ENCODE data around the gene KRTAP10-1. TPM values are rescaled to one million over a fixed set of nuclear protein-coding genes. Genes with fewer than 3 reads are reported as not detected.

Gene KRTAP10-1
- total and polyA plus RNA-seq, 2 of the 8 experiments (the other 6 are each of a cell fraction or from before 2014, with no cell fraction given), result 0.08 TPM; not detected in 1

DNA sequence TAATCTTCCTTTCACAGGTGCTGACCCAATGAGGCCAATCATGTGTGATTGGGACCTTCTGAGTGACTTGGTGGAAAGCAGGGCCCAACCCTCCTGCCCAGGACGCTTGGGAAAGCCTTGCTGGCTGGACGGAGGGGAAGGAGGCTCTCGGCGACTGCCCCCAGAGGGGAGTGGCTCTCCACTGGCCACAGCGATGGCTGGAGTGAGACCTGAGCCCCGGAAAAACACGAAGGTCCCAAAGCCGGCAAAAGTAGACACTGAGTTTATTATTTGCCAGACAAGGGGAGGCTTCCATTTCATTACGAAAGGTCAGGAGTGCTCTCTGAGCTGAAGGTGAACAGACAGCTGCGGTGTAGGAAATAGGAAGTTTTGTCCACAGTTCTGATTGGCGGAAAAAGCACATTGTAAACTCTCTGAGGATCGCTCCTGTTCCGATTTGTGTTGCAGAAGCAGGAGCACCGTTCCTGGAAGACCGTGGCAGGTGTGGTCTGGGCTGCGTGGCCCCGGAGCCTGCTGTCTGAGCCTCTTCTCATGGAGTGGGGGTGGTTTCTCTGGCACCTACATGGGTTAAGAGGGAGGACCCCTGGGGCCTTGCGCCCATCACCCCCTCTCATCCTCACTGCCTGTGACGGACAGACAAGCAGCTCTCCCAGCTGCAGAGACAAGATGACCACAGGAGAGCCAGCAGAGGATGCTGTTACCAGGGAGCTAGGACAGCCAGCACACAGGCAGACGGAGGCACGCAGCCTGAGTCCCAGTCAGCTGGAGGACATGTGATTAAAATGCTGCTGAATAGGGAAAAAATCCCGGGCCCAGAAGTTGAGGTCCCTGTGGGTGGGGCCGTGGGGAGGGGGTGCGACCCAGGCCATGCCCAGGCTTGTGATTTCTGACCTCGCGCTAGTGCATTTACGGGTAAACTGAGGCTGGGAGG is 41.5 kb downstream of the KRTAP10-1 start (continued):
- TF ChIP-seq CHD7 (IDR thresholded peaks at IDR 0.05; ENCODE audit: insufficient replicate concordance, low read length) (no peak), HDAC2 (IDR thresholded peaks at IDR 0.05; ENCODE audit: borderline replicate concordance in 1 of 2, low read depth in 2 of 2, low read length in 2 of 2) (no peak), SIRT6 (IDR thresholded peaks at IDR 0.05; ENCODE audit: low read length) (no peak), SIN3A (conservative IDR thresholded peaks at IDR 0.05 in 1 of 2, IDR thresholded peaks at IDR 0.05 in 1 of 2; ENCODE audit: low read depth in 1 of 2, low read length in 2 of 2) (no peak), SP4 (IDR thresholded peaks at IDR 0.05; ENCODE audit: low read length) (no peak), KDM5A (IDR thresholded peaks at IDR 0.05; ENCODE audit: low read length) (no peak), NANOG (IDR thresholded peaks at IDR 0.05; ENCODE audit: insufficient read depth, low read depth, low read length, poor library complexity, severe bottlenecking) (no peak), RBBP5 (IDR thresholded peaks at IDR 0.05; ENCODE audit: borderline replicate concordance, low read depth, low read length) (no peak)

Data from H1 (cell line).